HepG2 (cell line): ENCODE results near the gene SLC22A23. TPM values are rescaled to one million over a fixed set of nuclear protein-coding genes. Genes with fewer than 3 reads are reported as not detected.

Experiments used
- ATAC-seq: fragments of 200-7000 bp; cut with Tn5 transposase; 3 replicates; pipeline ENCODE4 v1.9.1; 2020; ENCODE audit warnings: mild to moderate bottlenecking, moderate library complexity
- BruUV-seq: library from RNA; stranded (reverse); fragments of 400-500 nt; replicated peaks from 2 replicates; lab custom pipeline; 2021; lab: Mats Ljungman, UMichigan
- CTCF ChIA-PET: fragments of 300-600 bp; formaldehyde crosslinking; extraction: SDS; loops from one replicate; lab custom pipeline; 2021; ENCODE audit warnings: low total read pairs, inconsistent platforms, low intra/inter-chr PET ratio; lab: Yijun Ruan, JAX
- POLR2A ChIA-PET: fragments of 350-600 bp; sonication (Branson Sonifier 250); formaldehyde crosslinking; loops from one replicate; lab custom pipeline; 2020; ENCODE audit warnings: antibody characterized with exemption, inconsistent platforms; lab: Yijun Ruan, JAX
- DNase-seq: peaks from one replicate; pipeline ENCODE4 v3.0.0-alpha.2; 2015; ENCODE audit warnings: low spot score
- FAIRE-seq: peaks from 3 replicates; lab custom pipeline; 2011; peaks lifted over from hg19 to GRCh38; lab: Jason Lieb, UNC
- H2AFZ ChIP-seq: one replicate; pipeline ENCODE4 v1.6.1; 2011; ENCODE audit warnings: low read length, inconsistent platforms
- H3K27ac ChIP-seq: fragments of 300-600 bp; 3 replicates; pipeline ENCODE4 v1.8.0; 2011; ENCODE audit warnings: mixed run types, mild to moderate bottlenecking, mixed read lengths, low read length, inconsistent platforms; ENCODE audit not compliant: insufficient read depth; ENCODE audit errors: extremely low read length
- H3K27me3 ChIP-seq, 2 experiments: fragments of 200-600 bp in 1 of 2; 2 replicates in 1 of 2; 3 replicates in 1 of 2; pipeline versions ENCODE4 v1.6.0 to v1.8.0; 2011; ENCODE audit warnings: low read length in 2 of 2, mild to moderate bottlenecking in 2 of 2, moderate library complexity in 2 of 2, inconsistent platforms in 1 of 2; ENCODE audit not compliant: insufficient read depth in 2 of 2, control insufficient read depth in 1 of 2
- H3K36me3 ChIP-seq, 2 experiments: fragments of 200-600 bp in 1 of 2; replicated peaks in 1 of 2; 2 replicates in 1 of 2; 3 replicates in 1 of 2; pipeline versions ENCODE4 v1.5.1 to v1.8.0; 2011; ENCODE audit warnings: low read length in 2 of 2, inconsistent platforms in 1 of 2; ENCODE audit not compliant: insufficient read depth in 2 of 2, control insufficient read depth in 1 of 2
- H3K4me1 ChIP-seq: 2 replicates; pipeline ENCODE4 v1.5.1; 2012; ENCODE audit warnings: low read length, inconsistent platforms; ENCODE audit not compliant: insufficient read depth
- H3K4me2 ChIP-seq: 2 replicates; pipeline ENCODE4 v1.6.0; 2011; ENCODE audit warnings: low read depth, low read length, inconsistent platforms
- H3K4me3 ChIP-seq, 3 experiments: fragments of 200-600 bp in 1 of 3; sonication (generic), shearing (Covaris generic) in 1 of 3; replicated peaks in 1 of 3; 2 replicates each; pipeline ENCODE4 v1.5.1; 2011 to 2016; ENCODE audit warnings: low read length in 3 of 3, inconsistent platforms in 2 of 3, low read depth in 2 of 3, mild to moderate bottlenecking in 2 of 3, control low read depth in 1 of 3, mixed read lengths in 1 of 3; ENCODE audit not compliant: insufficient read depth in 1 of 3
- H3K79me2 ChIP-seq: one replicate; pipeline ENCODE4 v1.6.1; 2011; ENCODE audit warnings: low read length, inconsistent platforms; ENCODE audit not compliant: insufficient read depth
- H3K9ac ChIP-seq: 2 replicates; pipeline ENCODE4 v1.6.0; 2011; ENCODE audit warnings: mild to moderate bottlenecking, low read depth, low read length, inconsistent platforms; ENCODE audit not compliant: insufficient read depth
- H3K9me3 ChIP-seq: 2 replicates; pipeline ENCODE4 v1.5.1; 2012; ENCODE audit warnings: mild to moderate bottlenecking, low read length
- H4K20me1 ChIP-seq: 2 replicates; pipeline ENCODE4 v1.6.0; 2011; ENCODE audit warnings: inconsistent platforms, mild to moderate bottlenecking, low read length, moderate library complexity; ENCODE audit not compliant: insufficient read depth
- AGO2 ChIP-seq: fragments of 200-400 bp; formaldehyde crosslinking; optimal IDR thresholded peaks from 2 replicates; pipeline ENCODE3; 2017; ENCODE audit warnings: mild to moderate bottlenecking, low read depth, low read length, moderate library complexity
- DNMT3B ChIP-seq: conservative IDR thresholded peaks from 2 replicates; pipeline ENCODE4 v1.6.1; 2016; ENCODE audit warnings: missing biosample characterization, control low read depth
- HNRNPL ChIP-seq: fragments of 200-400 bp; formaldehyde crosslinking; IDR thresholded peaks from 2 replicates; pipeline ENCODE4 v1.6.1; 2017; ENCODE audit warnings: mild to moderate bottlenecking, low read depth, low read length
- HNRNPLL ChIP-seq: fragments of 200-400 bp; formaldehyde crosslinking; IDR thresholded peaks from 2 replicates; pipeline ENCODE4 v1.6.1; 2017; ENCODE audit warnings: mild to moderate bottlenecking, low read depth, low read length; ENCODE audit not compliant: poor library complexity, severe bottlenecking
- HOMEZ ChIP-seq: IDR thresholded peaks from 2 replicates; pipeline ENCODE4 v1.6.1; 2016; ENCODE audit warnings: low read depth
- RBM22 ChIP-seq: fragments of 200-400 bp; formaldehyde crosslinking; optimal IDR thresholded peaks from 2 replicates; pipeline ENCODE3; 2017; ENCODE audit warnings: mild to moderate bottlenecking, low read length, moderate library complexity
- RBM39 ChIP-seq: fragments of 200-400 bp; formaldehyde crosslinking; IDR thresholded peaks from one replicate; pipeline ENCODE4 v1.6.1; 2018; ENCODE audit warnings: antibody characterized with exemption, mild to moderate bottlenecking, low read depth, low read length; ENCODE audit not compliant: poor library complexity, severe bottlenecking
- SP140L ChIP-seq: sonication (generic); formaldehyde crosslinking; IDR thresholded peaks from 2 replicates; pipeline ENCODE4 v1.4.0; 2020; ENCODE audit warnings: missing genetic modification reagents, borderline replicate concordance
- ZBTB33 ChIP-seq: sonication (generic); formaldehyde crosslinking; IDR thresholded peaks from 2 replicates; pipeline ENCODE4 v1.4.0; 2020; ENCODE audit warnings: missing genetic modification reagents
- ZBTB38 ChIP-seq: sonication (generic); formaldehyde crosslinking; IDR thresholded peaks from 2 replicates; pipeline ENCODE4 v1.5.1; 2020; ENCODE audit warnings: mild to moderate bottlenecking, missing genetic modification reagents
- ZNF558 ChIP-seq: sonication (generic); formaldehyde crosslinking; IDR thresholded peaks from 2 replicates; pipeline ENCODE4 v1.9.0; 2022; ENCODE audit warnings: mild to moderate bottlenecking, missing genetic modification reagents, borderline replicate concordance
- ZNF687 ChIP-seq: sonication (generic); formaldehyde crosslinking; IDR thresholded peaks from 2 replicates; pipeline ENCODE4 v1.5.1; 2020; ENCODE audit warnings: mild to moderate bottlenecking, missing genetic modification reagents, moderate library complexity
- ZNF850 ChIP-seq: sonication (generic); formaldehyde crosslinking; conservative IDR thresholded peaks from 2 replicates; pipeline ENCODE4 v1.9.0; 2021; ENCODE audit warnings: mild to moderate bottlenecking, missing genetic modification reagents
- WGBS: methylation state at CpG from one replicate; pipeline ENCODE4 v1.1.6; 2017; ENCODE audit warnings: low lambda C conversion rate; 5-methylcytosine and 5-hydroxymethylcytosine counted together
- in situ Hi-C: cut with HindIII; loops from 2 replicates; pipeline ENCODE4 v1.10.0; 2017; ENCODE audit warnings: low pct_unique_long_range_greater_than_20kb; ENCODE audit not compliant: extremely low pct_ligation_motif_present
- intact Hi-C: fragments of 100-400 bp; cut with micrococcal nuclease; formaldehyde crosslinking; loops from one replicate; pipeline ENCODE4 v1.10.0; 2022; ENCODE audit not compliant: unreplicated experiment
- polyA plus RNA-seq, 8 experiments: library from polyadenylated mRNA; depleted of rRNA in 3 of 8; stranded (reverse) in 7 of 8; unstranded in 1 of 8; fragments of >200 nt; fragmentation: Illumina TruSeq in 4 of 8; extraction: Trizol in 4 of 8; gene quantifications; 2 replicates each; pipeline versions ENCODE4 v1.2.1 to v1.2.3, GENCODE V29; 2011 to 2016; ENCODE audit warnings: low read depth in 4 of 8, missing spikeins in 1 of 8, mixed read lengths in 1 of 8; ENCODE audit not compliant: insufficient read depth in 1 of 8
- total RNA-seq, 5 experiments: library from RNA; depleted of rRNA; stranded (reverse); fragments of >200 nt; fragmentation: Illumina TruSeq; extraction: Trizol; gene quantifications; 2 replicates each; pipeline ENCODE4 v1.2.3, GENCODE V29; 2016; ENCODE audit warnings: low read depth in 1 of 5

SLC22A23 gene
- total and polyA plus RNA-seq, 2 of the 13 experiments (the other 11 are each of a cell fraction or from before 2014, with no cell fraction given): 11.8 to 17.5 TPM

DNA sequence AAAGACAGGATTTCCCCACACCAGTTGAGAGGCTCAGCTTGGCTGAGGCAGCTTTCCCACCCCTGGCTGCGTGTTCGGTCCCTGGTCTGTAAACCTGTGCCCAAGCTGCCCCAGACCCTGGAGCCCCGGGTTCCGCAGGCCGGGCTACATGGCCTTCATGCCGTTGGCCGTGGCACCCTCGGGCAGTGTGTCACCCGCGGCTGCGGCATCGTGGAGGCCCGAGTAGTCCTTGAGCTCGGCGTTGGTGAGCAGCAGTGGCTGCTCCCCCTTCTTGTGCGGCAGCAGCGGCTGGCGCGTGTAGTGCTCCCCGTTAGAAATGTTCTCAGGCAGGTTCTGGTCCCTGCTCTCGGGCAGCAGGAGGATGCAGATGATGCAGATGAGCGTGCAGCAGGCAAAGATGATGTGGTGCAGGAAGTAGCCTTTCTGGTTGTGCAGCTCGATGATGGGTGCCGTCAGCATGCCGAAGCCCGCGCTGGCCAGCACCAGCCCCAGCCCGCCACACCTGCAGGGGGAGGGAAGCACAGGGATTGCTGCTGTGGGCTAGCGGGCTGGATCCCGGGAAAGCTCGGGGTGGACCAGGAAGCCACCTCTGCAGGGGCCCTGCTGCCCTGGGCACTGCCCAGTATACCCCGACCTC is 183.8 kb downstream of the SLC22A23 start:
- CTCF ChIA-PET: no interaction called here
- TF ChIP-seq RBM22 (peak; percentile 83), HNRNPLL (peak; percentile 21), RBM39 (peak; percentile 26), ZBTB33 (CRISPR knock-in tag) (0 out of 2 replicates have a peak, but pooled peaks have one; percentile 20), ZNF687 (CRISPR knock-in tag) (peak; percentile 8; the same call in 1 of the 2 replicates), HNRNPL (0 out of 2 replicates have a peak, but pooled peaks have one; percentile 19), ZNF850 (CRISPR knock-in tag) (no peak), AGO2 (peak; percentile 98), HOMEZ (CRISPR knock-in tag) (no peak), SP140L (CRISPR knock-in tag) (no peak), ZBTB38 (CRISPR knock-in tag) (peak; percentile 59; the same call in 1 of the 2 replicates), DNMT3B (CRISPR knock-in tag) (no peak), ZNF558 (CRISPR knock-in tag) (no peak)
- Histone ChIP-seq H3K36me3 (peaks cover 30 to 72% of the 10 kb centered on the region in 2 experiments), H3K79me2 (no peaks in the 10 kb centered on the region), H3K4me2 (no peak overlapping the region), H4K20me1 (peaks cover 7% of the 10 kb centered on the region; the same call in 1 of the 2 replicates), H3K4me1 (no peaks in the 10 kb centered on the region), H3K9me3 (no peaks in the 10 kb centered on the region), H3K9ac (no peak overlapping the region), H3K27me3 (no peaks in the 10 kb centered on the region), H3K27ac (no peak overlapping the region), H3K4me3 (no peak overlapping the region), H2AFZ (no peak overlapping the region)
- ATAC-seq: no peak
- no peak for FAIRE-seq
- POLR2A ChIA-PET: no interaction called here
- no TSS peak for BruUV-seq
- no peak for DNase-seq
- 96% methylated on average over 32 of the region's 32 CpGs for WGBS
- in situ Hi-C loops (loop anchor here (10.0 kb wide), 1 partner anchor 242 kb away; no protein-coding TSS in a partner anchor), intact Hi-C loops (no loop called here)
